GM12864 (cell line): ENCODE measurements around the gene MTCL3.

Experiments
- DNase-seq: peaks from one replicate; pipeline ENCODE4 v3.0.0-alpha.2; 2011; ENCODE audit warnings: low read depth
- H3K4me3 ChIP-seq: 2 replicates; pipeline ENCODE4 v1.5.1; 2011; ENCODE audit warnings: mild to moderate bottlenecking, low read depth, low read length, control low read depth
- TF ChIP-seq, protein P1 (sequence below): IDR thresholded peaks from 2 replicates; pipeline ENCODE4 v1.5.1; 2011; ENCODE audit warnings: low read depth, mild to moderate bottlenecking, moderate library complexity, low read length, control low read depth, inconsistent platforms; ENCODE audit errors: missing control alignments

Gene MTCL3

DNA sequence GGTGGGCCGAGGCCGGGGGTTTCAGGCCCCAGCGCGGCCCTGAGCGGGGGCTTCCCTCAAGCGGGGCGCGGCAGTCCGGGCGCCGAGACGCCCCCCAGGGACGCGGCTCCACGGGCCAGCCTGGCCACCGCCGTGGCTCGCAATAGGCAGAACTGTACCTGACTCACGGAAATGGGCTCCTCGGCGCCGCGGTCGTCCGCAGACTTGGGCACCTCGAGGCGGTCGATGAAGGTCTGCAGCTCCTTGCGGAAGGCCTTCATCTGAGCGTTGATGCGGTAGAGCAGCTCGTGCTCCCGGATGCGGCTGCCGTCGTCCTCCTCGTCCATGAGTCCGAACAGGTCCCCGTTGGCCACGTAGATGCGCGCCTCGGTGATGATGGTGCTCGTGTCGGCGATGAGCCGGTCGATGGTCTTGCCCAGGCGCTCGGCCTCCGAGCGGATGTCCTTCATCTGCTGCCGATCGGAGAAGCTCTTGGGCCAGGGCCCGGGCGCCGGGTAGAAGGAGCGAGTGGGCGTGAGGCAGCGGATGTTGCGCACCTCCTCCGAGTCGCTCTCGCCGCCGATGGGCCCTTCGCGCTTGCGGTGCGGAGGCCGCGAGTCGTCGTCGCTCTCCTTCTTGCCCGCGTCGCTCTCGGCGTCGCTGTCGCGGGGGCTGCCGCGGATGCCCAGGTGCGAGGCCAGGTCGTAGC lies 43.9 kb downstream of the MTCL3 start:
- no peak for DNase-seq
- H3K4me3 ChIP-seq, result no peak overlapping the region
- TF ChIP-seq, protein P1, sequence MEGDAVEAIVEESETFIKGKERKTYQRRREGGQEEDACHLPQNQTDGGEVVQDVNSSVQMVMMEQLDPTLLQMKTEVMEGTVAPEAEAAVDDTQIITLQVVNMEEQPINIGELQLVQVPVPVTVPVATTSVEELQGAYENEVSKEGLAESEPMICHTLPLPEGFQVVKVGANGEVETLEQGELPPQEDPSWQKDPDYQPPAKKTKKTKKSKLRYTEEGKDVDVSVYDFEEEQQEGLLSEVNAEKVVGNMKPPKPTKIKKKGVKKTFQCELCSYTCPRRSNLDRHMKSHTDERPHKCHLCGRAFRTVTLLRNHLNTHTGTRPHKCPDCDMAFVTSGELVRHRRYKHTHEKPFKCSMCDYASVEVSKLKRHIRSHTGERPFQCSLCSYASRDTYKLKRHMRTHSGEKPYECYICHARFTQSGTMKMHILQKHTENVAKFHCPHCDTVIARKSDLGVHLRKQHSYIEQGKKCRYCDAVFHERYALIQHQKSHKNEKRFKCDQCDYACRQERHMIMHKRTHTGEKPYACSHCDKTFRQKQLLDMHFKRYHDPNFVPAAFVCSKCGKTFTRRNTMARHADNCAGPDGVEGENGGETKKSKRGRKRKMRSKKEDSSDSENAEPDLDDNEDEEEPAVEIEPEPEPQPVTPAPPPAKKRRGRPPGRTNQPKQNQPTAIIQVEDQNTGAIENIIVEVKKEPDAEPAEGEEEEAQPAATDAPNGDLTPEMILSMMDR, result no peak

DNA sequence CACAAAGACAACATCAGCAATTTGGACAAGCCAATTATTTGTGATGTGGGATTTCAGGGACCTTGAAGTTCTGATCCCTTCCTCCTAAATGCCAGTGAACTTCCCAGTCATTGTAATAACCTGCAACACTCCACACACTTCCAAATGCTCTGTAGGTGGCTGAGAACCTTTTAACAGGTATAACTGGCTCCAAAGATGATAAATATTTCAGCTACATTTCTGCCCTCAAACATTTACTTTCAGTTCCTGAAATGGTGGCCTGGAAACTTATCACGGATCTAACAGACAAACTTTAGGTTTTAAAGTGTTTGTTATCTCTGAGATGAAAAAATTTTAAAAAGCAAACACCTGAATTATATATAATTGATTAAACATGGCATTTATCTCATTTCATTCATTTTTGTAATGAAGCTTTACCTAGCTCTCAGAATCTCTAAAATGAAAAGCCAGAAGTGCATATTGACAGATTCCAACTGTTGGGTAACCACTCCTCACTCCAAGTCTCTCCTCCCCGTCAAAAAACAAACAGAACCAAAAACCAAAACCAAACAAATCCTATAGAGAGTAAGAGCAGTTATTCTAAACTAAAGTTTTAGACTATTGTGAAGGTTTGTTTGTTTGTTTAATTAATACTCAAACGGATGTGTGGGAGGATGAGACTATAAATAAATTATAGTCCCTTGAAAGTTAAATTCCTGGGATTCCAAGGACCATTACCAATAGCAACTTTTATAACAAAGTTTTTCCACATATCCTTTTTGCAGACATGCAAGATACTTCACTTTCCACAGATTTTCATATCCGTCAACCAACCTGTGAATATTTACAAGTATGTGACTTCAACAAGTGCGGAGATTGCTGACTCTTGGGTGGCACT lies 47.5 kb downstream of the MTCL3 start:
- no peak for DNase-seq
- no peak overlapping the region for H3K4me3 ChIP-seq
- TF ChIP-seq, protein P1, result no peak

DNA sequence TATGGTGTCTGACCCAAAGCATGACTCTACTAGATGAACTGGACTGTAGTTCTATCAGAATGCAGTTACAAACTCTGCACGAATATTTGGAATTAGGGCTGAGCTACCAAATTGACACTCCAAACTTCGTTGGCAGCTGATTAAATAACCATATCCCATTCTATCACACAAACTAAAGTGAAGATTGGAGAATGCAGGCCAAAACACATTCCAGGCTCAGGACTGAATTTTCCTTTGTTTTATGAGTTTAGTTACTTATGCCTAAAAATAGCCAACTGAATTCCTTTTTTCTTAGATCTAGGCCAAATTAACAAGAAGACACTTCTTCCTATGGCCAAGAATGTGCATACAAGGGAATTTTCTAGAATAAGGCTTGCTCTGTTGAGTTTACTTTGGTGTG lies 50.2 kb downstream of the MTCL3 start:
- no peak for DNase-seq
- no peak overlapping the region for H3K4me3 ChIP-seq
- TF ChIP-seq, protein P1, result no peak

DNA sequence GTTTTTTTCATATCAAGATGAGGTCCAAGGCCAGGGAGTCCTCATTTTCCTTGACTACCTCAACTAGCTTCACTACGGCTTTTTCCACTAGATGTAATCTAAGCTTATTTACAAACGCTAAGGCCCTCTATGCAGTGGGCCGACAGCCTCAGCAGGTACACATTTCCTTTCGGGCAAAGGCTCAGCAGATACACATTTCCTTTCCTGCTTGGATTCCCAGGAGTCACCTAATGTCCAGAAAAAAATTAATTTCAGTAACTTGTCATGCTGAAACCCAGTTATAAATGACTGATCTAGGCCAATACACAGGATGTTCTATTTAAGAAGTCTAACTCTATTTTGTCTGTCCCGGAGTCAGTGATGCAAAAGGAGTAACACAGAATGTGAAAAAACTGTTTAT lies 52.7 kb downstream of the MTCL3 start:
- TF ChIP-seq, protein P1, result no peak
- H3K4me3 ChIP-seq, result no peak overlapping the region
- DNase-seq, result no peak

DNA sequence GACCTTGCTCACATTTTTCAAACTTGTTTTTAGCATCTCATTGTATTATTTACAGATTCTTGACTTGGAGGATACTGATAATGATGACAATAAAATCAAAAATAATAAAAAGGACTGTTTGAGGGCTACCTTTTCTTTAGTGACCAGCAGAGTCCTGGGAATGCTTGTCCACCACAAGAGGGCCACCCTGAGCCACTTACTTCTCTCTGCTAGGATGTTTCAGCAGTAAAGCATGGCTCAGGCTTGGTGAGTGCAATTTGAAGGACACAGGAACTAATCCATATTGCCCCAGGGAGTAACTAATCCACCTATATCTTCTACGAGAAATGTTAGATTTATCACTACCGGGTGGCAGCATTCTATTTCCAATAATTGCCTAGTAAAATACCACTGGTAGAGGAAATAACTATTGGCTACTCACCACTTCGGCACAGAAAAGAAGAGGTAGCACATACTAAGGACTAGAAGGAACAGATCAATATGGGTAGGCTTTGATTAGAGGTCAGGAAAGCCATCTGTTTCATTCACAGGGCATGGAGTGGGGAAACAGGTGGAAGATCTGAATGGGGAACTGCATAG lies 54.2 kb downstream of the MTCL3 start:
- DNase-seq, result peak; percentile 26
- no peak overlapping the region for H3K4me3 ChIP-seq
- TF ChIP-seq, protein P1, result peak; percentile 84

DNA sequence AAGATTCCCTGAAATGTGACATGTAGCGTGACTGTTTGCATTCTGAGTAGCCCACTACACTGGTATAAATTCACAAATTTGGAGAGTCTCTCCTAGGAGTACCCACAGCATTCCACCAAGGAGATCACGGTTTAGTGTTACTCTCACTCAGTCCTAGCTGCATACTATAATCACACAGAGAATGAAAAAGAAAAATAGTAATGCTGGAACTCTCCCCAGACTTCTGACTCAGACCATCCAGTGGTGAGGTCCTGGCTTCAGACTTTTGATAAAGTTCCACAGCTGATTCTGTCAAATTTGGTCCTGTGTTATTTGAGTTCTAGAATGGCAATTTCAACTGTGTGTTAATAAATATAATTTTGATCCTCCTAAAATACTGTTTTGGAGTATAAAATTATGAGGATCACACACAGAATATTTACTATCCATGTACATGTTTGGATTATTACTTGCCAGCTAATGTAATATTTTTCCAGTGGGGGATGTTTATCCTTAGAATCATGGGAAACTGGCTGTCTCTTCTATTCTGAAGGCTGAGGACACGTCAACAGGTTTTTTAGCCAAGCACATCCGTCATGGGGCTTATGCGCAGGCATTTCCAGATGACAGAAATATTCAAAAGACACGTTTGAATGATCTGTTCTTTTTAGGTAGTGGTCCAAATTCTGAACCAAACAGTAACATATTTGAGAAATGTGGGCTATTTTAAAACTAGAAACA lies 54.8 kb downstream of the MTCL3 start:
- TF ChIP-seq, protein P1, result no peak
- no peak for DNase-seq
- no peak overlapping the region for H3K4me3 ChIP-seq
